ENCODE measurements around the gene WNT11.

The WNT11 gene

DNA sequence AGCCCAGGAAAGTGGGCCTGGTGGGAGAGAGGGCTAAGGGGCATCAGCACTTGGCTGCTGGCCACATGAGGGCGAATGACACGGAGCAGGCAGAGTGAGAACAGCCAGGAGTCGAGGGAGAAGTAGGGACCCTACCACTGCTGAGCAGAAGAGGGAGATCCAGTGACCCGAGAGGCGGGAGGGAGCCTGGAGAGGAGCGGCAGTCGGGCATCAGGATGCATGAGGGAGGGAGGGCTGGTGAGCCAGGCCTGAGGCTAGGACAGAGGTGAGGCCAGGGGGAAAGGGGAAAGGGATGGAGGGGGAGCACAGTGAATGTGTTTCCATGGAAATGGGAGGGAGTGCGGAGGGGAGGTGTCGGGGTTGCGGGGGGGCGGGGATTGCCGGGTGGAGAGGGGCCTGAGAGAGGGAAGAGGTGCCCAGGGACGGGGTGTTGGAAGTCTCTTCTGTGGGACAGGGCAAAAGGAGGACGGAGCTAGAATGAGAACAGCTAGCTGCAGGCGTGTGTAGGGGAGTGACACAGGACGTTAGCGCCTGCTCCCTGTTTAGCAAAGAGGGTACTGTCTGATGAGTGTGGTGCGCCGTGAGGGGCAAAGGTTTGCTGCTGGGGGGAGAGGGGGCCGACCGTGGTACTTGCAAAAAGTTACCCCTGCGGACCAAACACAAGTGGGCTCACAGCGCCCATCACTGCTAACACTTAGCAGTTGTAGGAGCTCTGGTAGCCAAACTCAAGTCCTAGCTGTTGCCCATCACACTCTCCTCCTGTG is 37.1 kb upstream of the WNT11 start:
- Histone ChIP-seq H3K27ac (no peak overlapping the region), H3K4me3 (no peak overlapping the region)
- TF ChIP-seq, protein P1, sequence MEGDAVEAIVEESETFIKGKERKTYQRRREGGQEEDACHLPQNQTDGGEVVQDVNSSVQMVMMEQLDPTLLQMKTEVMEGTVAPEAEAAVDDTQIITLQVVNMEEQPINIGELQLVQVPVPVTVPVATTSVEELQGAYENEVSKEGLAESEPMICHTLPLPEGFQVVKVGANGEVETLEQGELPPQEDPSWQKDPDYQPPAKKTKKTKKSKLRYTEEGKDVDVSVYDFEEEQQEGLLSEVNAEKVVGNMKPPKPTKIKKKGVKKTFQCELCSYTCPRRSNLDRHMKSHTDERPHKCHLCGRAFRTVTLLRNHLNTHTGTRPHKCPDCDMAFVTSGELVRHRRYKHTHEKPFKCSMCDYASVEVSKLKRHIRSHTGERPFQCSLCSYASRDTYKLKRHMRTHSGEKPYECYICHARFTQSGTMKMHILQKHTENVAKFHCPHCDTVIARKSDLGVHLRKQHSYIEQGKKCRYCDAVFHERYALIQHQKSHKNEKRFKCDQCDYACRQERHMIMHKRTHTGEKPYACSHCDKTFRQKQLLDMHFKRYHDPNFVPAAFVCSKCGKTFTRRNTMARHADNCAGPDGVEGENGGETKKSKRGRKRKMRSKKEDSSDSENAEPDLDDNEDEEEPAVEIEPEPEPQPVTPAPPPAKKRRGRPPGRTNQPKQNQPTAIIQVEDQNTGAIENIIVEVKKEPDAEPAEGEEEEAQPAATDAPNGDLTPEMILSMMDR (IDR thresholded peaks at IDR 0.05): no peak
- DNase-seq (ENCODE audit: low spot score): no peak

DNA sequence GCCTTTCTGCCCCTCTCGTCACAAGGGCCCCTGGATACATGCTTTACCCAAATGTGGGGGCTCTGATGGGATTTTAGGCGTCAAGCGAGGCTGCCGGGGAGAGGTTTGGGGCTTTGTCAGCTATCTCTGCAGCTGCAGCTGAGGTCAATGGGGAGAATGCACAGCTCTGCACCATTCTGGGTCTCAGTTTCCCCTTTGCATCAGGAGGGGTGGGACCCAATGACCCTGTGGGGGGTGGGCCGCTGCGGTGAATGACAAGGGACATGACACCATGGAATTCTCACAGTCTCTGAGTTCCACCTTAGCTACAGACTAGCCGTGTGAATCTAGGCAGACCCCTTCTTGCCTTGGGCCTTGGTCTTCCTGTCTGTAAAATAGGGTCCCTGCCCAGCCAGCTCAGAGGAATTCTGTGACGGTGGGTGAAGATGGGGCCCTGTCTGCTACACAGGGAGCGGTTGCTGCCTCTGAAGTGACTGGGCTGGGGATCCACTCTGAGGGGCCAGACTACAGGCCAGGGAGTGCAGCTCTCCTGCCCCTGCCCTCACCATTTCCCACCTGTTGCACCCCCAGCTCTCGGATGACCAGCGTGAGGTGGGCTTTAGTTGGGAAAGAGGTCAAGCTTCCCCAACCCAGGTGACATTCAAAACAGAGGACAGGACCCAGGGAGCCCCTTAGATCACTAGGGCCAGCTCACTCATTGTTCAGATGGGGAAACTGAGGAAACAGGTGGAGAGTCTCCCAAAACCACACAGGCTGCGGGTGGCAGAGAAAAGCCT is 35.9 kb upstream of the WNT11 start:
- no peak overlapping the region for H3K4me3 ChIP-seq
- TF ChIP-seq, protein P1 (IDR thresholded peaks at IDR 0.05): no peak
- no peak for DNase-seq (ENCODE audit: low spot score)

DNA sequence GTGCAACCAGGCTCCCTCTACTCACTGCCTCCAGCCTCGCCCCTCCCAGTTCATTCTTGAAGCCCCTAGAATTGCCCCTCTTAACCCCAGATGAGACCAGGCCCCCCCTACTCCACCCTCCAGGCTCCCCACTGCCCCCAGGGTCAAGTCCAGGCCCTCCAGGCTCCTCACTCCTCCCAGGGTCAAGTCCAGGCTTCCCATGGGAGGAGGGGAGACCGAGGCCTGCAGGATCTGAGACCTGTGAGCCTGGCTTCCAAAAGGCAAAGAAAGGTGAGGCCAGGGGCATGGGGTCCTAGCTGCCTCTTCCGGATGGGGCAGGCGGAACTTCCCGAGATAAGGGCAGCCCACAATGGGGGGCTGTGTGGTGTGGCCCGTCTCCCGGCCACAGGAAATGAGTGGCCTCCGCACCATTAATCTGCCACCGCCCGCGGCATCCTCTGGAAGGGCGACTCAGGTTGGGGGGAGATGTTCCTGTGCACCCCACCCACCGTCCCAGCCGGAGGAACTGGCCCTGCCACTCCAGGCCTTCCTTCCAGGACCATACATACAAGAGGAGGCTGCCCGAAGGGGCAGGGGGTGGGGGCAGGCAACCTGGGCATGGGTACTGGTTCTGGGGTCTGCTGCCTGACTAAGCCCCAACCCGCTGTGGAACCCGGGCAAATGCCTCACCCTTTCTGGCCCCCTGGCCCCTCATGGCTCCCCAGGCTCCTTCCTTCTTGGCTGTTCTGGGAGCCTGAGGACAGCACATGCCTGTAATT is 35.1 kb upstream of the WNT11 start:
- DNase-seq (ENCODE audit: low spot score): no peak
- TF ChIP-seq, protein P1 (IDR thresholded peaks at IDR 0.05): no peak
- Histone ChIP-seq H3K27ac (no peak overlapping the region), H3K4me3 (no peak overlapping the region)

More for the DNA sequence above, 35.9 kb upstream of the WNT11 start:
- no peak overlapping the region for H3K27ac ChIP-seq

DNA sequence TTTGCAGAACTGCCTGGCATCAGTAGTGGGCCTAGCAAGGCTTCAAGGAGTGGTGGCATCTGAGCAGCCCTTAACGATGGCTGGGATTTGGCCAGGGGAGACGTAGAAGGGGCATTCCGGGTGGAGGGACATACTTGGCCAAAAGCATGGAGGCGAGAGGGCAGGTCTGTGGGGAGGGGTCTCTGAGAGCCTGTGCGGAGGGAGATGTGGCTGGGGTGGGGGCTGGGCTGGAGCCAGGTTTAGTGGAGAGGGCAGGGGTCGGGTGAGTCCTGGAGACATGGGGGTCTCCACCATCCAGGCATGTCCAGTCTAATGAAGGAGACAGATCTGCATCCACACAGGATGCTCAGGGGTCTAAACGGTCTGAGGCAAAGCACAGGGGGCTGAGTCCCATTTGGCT is 34.4 kb upstream of the WNT11 start:
- TF ChIP-seq, protein P1 (IDR thresholded peaks at IDR 0.05): no peak
- no peak for DNase-seq (ENCODE audit: low spot score)
- Histone ChIP-seq H3K4me3 (no peak overlapping the region), H3K27ac (no peak overlapping the region)

DNA sequence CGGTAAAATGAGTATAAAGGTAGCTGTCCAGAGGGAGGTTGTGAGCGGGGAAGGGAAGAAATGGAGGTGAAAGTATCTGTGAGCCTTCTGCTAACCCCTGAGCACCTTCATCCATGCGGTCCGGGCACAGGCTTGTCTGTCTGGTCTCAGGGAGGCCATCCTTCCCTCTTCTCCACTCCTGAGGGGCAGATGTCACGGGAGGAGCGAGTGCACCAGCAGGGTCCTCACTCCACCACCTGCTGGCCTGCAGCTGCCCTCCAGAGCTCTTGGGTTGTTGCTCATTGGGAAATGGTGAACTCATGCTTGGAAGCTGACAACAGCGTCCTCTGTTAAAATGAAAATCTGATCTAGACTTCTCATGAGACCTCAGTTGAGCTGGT is 33.8 kb upstream of the WNT11 start:
- no peak overlapping the region for H3K4me3 ChIP-seq
- no peak for DNase-seq (ENCODE audit: low spot score)
- TF ChIP-seq, protein P1 (IDR thresholded peaks at IDR 0.05): no peak
- no peak overlapping the region for H3K27ac ChIP-seq

DNA sequence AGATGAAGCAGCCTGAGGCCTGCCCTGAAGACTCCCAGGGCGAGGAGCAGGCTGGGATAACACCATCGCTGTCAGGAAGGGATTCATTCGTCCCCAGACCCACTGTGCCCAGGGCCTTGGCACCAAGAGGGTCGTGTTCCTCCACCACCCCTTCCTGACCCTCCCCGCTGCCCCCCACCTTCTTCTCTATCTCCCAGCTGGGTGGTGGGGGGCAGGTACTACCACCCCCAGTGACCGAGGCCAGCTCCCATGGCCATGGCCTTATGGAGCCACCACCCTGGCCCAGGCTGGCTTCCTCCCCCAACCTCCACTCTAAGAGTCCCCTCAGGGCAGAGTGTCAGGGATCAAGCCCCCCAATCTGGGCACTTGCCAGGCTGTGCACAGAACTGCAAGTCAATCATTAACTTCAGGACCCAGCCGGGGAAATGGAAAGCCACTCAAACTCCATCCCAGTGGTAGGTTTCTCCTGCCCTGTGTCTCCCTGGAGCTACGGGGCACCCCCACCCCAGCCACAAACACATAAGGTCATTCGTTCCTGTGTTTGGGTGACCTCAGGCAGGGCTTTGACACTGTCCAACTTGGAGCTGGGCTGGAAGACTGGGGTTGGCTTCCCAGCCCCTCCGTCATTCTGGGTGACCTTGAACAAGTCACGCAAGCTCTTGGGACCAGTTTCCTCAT is 33.3 kb upstream of the WNT11 start:
- TF ChIP-seq, protein P1 (IDR thresholded peaks at IDR 0.05): no peak
- no peak for DNase-seq (ENCODE audit: low spot score)
- no peak overlapping the region for H3K27ac ChIP-seq
- H3K4me3 ChIP-seq: no peak overlapping the region
